ENCODE results near the gene ATP10A. TPM values are rescaled to one million over a fixed set of nuclear protein-coding genes. Genes with fewer than 3 reads are reported as not detected.
A peak's percentile ranks its signal among the peaks of the same experiment; 100 is the strongest.

The ATP10A gene
- total and polyA plus RNA-seq, 9 of the 15 experiments (the other 6 are each of a cell fraction or from before 2014, with no cell fraction given) = 0.09 TPM; not detected in 8

- TF ChIP-seq POLR2G (IDR thresholded peaks at IDR 0.05; ENCODE audit: low read depth, low read length) = no peak
Measured at GRCh38 chr15:25879438-25879837, 16.3 kb upstream of the ATP10A start (continued).

- no peak overlapping the region for H3K4me3 ChIP-seq
- peak overlapping the region; percentile 66; the same call in 1 of the 2 replicates for H2AFZ ChIP-seq (ENCODE audit: low read depth, low read length)
- intact Hi-C loops (cut with micrococcal nuclease) = no loop called here
- no peaks in the 10 kb centered on the region for H4K20me1 ChIP-seq (replicated peaks; ENCODE audit: control insufficient read depth, insufficient read depth, low read length)
- FAIRE-seq (no peak), DNase-seq (ENCODE audit: extremely low read depth in 1 of 4, low spot score in 3 of 4) (no peak), ATAC-seq (no peak)
- no peaks in the 10 kb centered on the region for H3K4me1 ChIP-seq (replicated peaks in 1 of 2; ENCODE audit: control insufficient read depth in 2 of 2, insufficient read depth in 2 of 2, low read length in 2 of 2)
- no peaks in the 10 kb centered on the region for H3K27me3 ChIP-seq (ENCODE audit: control insufficient read depth in 2 of 2, insufficient read depth in 2 of 2, low read length in 2 of 2)
- no peaks in the 10 kb centered on the region for H3K79me2 ChIP-seq (ENCODE audit: control insufficient read depth, insufficient read depth, low read length)
- BruUV-seq (replicated peaks) = no TSS peak
- H3K27ac ChIP-seq (ENCODE audit: extremely low read depth, low read depth, low read length) = no peak overlapping the region
- no peaks in the 10 kb centered on the region for H3K9me3 ChIP-seq (replicated peaks; ENCODE audit: control insufficient read depth, insufficient read depth, low read depth, low read length)
- H3K9me1 ChIP-seq (ENCODE audit: control insufficient read depth, insufficient read depth, low read length) = no peaks in the 10 kb centered on the region
- no peaks in the 10 kb centered on the region for H3K36me3 ChIP-seq (ENCODE audit: control insufficient read depth, insufficient read depth, low read length)
- H3K9ac ChIP-seq (ENCODE audit: insufficient read depth in 1 of 2, low read depth in 2 of 2, low read length in 2 of 2) = no peak overlapping the region
- in situ Hi-C loops (cut with MboI) = no loop called here
- ChIA-PET CTCF (ENCODE audit: low intra/inter-chr PET ratio) (no interaction called here), POLR2A (interaction anchor here (0.6 kb wide), 1 partner anchor 69 kb away, joined by 3 read pairs; no protein-coding TSS in a partner anchor)
- WGBS (ENCODE audit: insufficient coverage, low coverage, missing lambda C conversion rate) = 0% methylated on average over 6 of the region's 7 CpGs
- peak overlapping the region; percentile 25; the same call in 1 of the 2 replicates for H3K4me2 ChIP-seq (ENCODE audit: insufficient read depth, low read length)
- no peak for TF ChIP-seq BRF2 (IDR thresholded peaks at IDR 0.05; ENCODE audit: borderline replicate concordance, insufficient read depth, insufficient read length)
- no peak for TF ChIP-seq SLC30A9 (CRISPR knock-in tag; IDR thresholded peaks at IDR 0.05)
- TF ChIP-seq SRSF3 (IDR thresholded peaks at IDR 0.05; ENCODE audit: insufficient read depth, low read length) = no peak
- no peak for TF ChIP-seq MLLT1 (IDR thresholded peaks at IDR 0.05)
- TF ChIP-seq DMBX1 (CRISPR knock-in tag; IDR thresholded peaks at IDR 0.05; ENCODE audit: borderline replicate concordance) = no peak
- TF ChIP-seq, protein P1, sequence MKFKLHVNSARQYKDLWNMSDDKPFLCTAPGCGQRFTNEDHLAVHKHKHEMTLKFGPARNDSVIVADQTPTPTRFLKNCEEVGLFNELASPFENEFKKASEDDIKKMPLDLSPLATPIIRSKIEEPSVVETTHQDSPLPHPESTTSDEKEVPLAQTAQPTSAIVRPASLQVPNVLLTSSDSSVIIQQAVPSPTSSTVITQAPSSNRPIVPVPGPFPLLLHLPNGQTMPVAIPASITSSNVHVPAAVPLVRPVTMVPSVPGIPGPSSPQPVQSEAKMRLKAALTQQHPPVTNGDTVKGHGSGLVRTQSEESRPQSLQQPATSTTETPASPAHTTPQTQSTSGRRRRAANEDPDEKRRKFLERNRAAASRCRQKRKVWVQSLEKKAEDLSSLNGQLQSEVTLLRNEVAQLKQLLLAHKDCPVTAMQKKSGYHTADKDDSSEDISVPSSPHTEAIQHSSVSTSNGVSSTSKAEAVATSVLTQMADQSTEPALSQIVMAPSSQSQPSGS (CRISPR knock-in tag; IDR thresholded peaks at IDR 0.05) = no peak
- TF ChIP-seq GATA2 (CRISPR knock-in tag; IDR thresholded peaks at IDR 0.05) = no peak
- TF ChIP-seq ZKSCAN8 (CRISPR knock-in tag; IDR thresholded peaks at IDR 0.05) = no peak
- no peak for TF ChIP-seq RAD51 (IDR thresholded peaks at IDR 0.05; ENCODE audit: borderline replicate concordance, low read depth)
- no peak for TF ChIP-seq HDAC2 (IDR thresholded peaks at IDR 0.05)
- TF ChIP-seq, protein P2, sequence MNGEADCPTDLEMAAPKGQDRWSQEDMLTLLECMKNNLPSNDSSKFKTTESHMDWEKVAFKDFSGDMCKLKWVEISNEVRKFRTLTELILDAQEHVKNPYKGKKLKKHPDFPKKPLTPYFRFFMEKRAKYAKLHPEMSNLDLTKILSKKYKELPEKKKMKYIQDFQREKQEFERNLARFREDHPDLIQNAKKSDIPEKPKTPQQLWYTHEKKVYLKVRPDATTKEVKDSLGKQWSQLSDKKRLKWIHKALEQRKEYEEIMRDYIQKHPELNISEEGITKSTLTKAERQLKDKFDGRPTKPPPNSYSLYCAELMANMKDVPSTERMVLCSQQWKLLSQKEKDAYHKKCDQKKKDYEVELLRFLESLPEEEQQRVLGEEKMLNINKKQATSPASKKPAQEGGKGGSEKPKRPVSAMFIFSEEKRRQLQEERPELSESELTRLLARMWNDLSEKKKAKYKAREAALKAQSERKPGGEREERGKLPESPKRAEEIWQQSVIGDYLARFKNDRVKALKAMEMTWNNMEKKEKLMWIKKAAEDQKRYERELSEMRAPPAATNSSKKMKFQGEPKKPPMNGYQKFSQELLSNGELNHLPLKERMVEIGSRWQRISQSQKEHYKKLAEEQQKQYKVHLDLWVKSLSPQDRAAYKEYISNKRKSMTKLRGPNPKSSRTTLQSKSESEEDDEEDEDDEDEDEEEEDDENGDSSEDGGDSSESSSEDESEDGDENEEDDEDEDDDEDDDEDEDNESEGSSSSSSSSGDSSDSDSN (IDR thresholded peaks at IDR 0.05; ENCODE audit: borderline replicate concordance in 1 of 2, low read depth in 2 of 2, low read length in 2 of 2) = no peak
- TF ChIP-seq CAMTA2 (CRISPR knock-in tag; conservative IDR thresholded peaks at IDR 0.05) = no peak
- no peak for TF ChIP-seq ZNF76 (CRISPR knock-in tag; IDR thresholded peaks at IDR 0.05; ENCODE audit: borderline replicate concordance)
Measured at GRCh38 chr15:25877681-25878080, 14.6 kb upstream of the ATP10A start.
